ENCODE results near the gene TMCO5A. TPM values are rescaled to one million over a fixed set of nuclear protein-coding genes. Genes with fewer than 3 reads are reported as not detected.

The TMCO5A gene
- total and polyA plus RNA-seq, 9 of the 15 experiments (the other 6 are each of a cell fraction or from before 2014, with no cell fraction given): not detected

GRCh38 chr15:37893309-37893708, 41.1 kb upstream of the TMCO5A start:
- DNase-seq (ENCODE audit: extremely low read depth in 1 of 4, low spot score in 3 of 4) (no peak), FAIRE-seq (no peak), ATAC-seq (no peak)
- TF ChIP-seq ZNF512 (tag; IDR thresholded peaks at IDR 0.05) (no peak), FOXM1 (IDR thresholded peaks at IDR 0.05; ENCODE audit: low read depth) (no peak), FOXM1 (CRISPR knock-in tag; IDR thresholded peaks at IDR 0.05; ENCODE audit: low read depth) (no peak), MLLT1 (IDR thresholded peaks at IDR 0.05) (no peak), CBFA2T3 (IDR thresholded peaks at IDR 0.05) (no peak), MCM7 (IDR thresholded peaks at IDR 0.05) (no peak), RBFOX2 (IDR thresholded peaks at IDR 0.05; ENCODE audit: low read depth, low read length) (no peak), HMGN3 (IDR thresholded peaks at IDR 0.05; ENCODE audit: borderline replicate concordance, extremely low read depth, insufficient read length, low read depth, low read length) (no peak), FOXJ2 (tag; IDR thresholded peaks at IDR 0.05) (no peak), TAL1 (IDR thresholded peaks at IDR 0.05) (no peak), RREB1 (CRISPR knock-in tag; IDR thresholded peaks at IDR 0.05) (no peak), ELF4 (CRISPR knock-in tag; IDR thresholded peaks at IDR 0.05) (no peak), ZNF408 (CRISPR knock-in tag; IDR thresholded peaks at IDR 0.05; ENCODE audit: low read depth) (no peak), TEAD2 (tag; IDR thresholded peaks at IDR 0.05) (no peak)
- CTCF ChIA-PET (ENCODE audit: low intra/inter-chr PET ratio): no interaction called here
- Histone ChIP-seq H3K27ac (ENCODE audit: extremely low read depth, low read depth, low read length) (no peak overlapping the region), H2AFZ (ENCODE audit: low read depth, low read length) (no peak overlapping the region), H3K4me2 (ENCODE audit: insufficient read depth, low read length) (no peak overlapping the region), H3K4me1 (replicated peaks in 1 of 2; ENCODE audit: control insufficient read depth in 2 of 2, insufficient read depth in 2 of 2, low read length in 2 of 2) (no peaks in the 10 kb centered on the region), H3K9me3 (replicated peaks; ENCODE audit: control insufficient read depth, insufficient read depth, low read depth, low read length) (no peaks in the 10 kb centered on the region), H3K4me3 (no peak overlapping the region), H3K79me2 (ENCODE audit: control insufficient read depth, insufficient read depth, low read length) (no peaks in the 10 kb centered on the region), H3K9me1 (ENCODE audit: control insufficient read depth, insufficient read depth, low read length) (no peaks in the 10 kb centered on the region), H3K36me3 (ENCODE audit: control insufficient read depth, insufficient read depth, low read length) (no peaks in the 10 kb centered on the region), H4K20me1 (replicated peaks; ENCODE audit: control insufficient read depth, insufficient read depth, low read length) (no peaks in the 10 kb centered on the region), H3K27me3 (ENCODE audit: control insufficient read depth in 2 of 2, insufficient read depth in 2 of 2, low read length in 2 of 2) (no peaks in the 10 kb centered on the region), H3K9ac (ENCODE audit: insufficient read depth in 1 of 2, low read depth in 2 of 2, low read length in 2 of 2) (no peak overlapping the region)
- in situ Hi-C loops (cut with MboI): loop anchor here (25.0 kb wide), 3 partner anchors 706 to 1381 kb away; no protein-coding TSS in a partner anchor
- POLR2A ChIA-PET: interaction anchor here (0.8 kb wide), 1 partner anchor 1009 kb away, joined by 4 read pairs; no protein-coding TSS in a partner anchor
- intact Hi-C loops (cut with micrococcal nuclease): loop anchor here (5.0 kb wide), 1 partner anchor 761 kb away; no protein-coding TSS in a partner anchor
- BruUV-seq (replicated peaks): no TSS peak
